HG03060 (cell line): ENCODE measurements around the gene LGALS1.

Experiments used
- ATAC-seq: cut with Tn5 transposase; IDR thresholded peaks from one replicate; pipeline ENCODE4 v1.9.1; 2021; ENCODE audit warnings: low read depth, moderate number of reproducible peaks; ENCODE audit not compliant: unreplicated experiment

Gene LGALS1

DNA sequence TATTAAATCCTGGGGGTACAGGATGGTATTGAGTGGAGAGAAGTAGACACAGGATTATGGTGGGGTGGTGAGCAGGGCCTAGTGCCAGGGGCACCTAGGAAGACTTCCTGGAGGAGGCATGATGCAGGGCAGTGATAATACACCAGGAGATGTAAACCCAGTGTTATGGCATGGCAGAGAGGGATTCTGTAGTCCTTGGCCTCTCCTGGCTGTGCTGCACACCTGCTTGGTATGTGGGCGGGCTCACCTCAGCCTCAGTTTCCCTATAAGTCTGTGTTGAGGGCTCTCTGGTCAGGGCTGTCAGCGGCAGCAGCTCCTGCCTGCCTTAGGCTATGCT lies 14.8 kb upstream of the LGALS1 start:
- no peak for ATAC-seq

DNA sequence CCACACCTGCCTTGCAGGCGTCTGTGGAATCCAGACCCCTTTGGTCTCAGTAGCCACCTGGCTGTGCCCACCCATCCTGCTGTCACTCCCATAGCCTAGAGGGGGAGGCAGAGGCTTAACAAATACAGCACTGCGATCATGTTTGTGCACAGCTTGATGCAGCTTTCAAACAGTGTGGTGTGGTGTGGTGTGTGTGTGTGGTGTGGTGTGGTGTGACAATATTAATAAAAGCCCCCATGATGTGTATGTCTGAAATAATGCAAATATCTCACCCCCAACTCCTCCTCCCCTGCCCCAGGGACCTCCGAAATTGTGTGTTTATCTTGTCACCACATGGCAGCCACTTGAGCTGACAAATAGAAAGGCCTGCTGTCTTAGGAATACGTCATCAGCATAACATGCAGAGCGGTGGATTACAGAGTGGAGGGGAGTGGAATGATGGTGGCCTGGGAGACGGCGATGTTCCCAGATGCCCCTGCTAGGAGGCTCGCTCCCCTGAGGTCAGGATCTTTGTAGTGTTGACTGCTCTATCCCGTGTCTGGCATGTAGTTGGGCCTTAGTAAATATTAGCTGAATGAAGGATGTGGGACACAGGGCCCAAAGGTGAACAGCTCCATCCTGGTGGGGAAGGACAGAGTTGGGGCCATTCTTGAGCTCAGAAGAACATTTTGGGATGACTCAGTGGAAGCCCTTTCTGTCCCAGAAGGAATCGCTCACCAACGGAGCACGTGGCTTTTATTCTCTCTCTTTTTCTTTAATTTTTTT lies 14.1 kb upstream of the LGALS1 start:
- ATAC-seq = no peak

DNA sequence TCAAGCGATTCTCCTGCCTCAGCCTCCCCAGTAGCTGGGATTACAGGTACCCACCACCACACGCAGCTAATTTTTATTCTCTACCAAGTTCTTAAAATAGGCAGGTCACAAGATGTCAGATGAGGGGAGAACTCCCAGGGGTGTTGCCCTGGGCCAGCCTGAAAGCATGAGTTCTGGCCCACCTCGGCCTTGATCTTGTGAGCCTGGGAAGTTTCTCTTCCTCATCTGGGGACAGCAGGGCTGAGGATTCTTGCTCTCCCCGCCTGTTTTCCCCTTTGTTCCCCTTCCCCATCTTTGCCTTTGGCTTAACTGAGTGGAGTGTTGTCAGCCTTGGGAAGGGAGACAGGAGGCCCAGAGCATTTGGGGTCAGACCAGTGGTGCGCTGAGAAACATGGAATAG lies 13.4 kb upstream of the LGALS1 start:
- no peak for ATAC-seq

DNA sequence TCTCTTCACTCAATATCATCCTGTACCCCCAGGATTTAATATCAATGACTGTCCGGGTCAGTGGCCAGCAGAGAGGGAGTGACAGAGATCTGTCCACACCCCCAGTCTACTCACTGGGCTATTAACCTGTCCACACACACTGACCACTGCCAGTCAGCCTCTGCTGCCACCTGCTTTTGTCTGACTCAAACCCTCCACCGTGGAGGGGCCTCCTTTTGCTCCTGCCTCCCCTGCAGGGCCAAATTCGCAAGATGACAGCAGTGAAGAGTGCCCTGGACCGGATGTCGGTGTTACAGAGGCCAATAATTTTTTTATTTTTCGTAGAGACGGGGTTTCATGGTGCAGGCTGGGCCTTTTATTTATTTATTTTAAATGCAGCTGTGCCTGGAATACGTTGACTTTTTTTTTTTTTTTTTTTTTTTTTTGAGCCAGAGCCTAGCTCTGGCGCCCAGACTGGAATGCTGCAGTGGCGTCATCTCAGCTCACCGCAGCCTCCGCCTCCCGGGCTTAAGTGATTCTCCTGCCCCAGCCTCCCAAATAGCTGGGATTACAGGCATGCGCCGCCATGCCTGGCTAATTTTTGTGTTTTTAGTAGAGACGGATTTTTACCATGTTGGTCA lies 11.8 kb upstream of the LGALS1 start:
- no peak for ATAC-seq

DNA sequence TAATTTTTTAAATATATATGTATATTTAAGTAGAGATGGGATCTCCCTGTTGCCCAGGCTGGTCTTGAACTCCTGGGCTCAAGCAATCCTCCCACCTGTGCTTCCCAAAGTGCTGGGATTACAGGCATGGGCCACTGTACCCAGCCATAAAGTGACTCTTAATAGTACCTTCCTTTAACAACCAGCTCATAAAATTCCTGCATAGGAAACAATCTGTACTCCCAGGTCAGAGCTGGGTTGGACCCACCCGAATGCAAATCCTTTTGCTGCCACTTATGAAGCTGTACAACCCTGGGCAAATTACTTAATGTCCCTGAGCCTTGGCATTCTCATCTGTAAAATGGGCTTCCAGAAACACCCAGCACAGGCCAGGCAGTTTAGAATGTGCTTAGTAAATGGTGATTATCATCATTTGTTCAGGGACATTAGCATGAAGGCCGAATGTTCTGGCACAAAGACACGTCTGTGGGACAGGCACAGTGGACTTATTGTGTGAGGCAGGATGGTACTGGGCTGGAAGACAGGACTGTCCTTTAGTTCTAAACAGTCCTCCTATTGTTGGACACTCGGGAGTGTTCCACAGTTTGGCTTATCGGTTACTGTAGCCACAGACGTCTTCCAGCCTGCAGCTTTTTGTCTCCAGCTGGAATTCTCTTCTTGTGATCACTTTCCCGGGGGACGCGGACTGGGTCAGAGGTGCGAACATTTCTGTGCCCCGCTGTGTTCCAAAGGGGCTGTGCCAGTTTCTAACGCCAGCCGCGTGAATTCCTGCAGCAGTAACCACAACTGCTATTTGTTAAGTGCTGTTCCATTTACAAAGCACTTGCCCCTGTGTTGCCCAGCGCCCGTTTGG lies 11.0 kb upstream of the LGALS1 start:
- no peak for ATAC-seq

DNA sequence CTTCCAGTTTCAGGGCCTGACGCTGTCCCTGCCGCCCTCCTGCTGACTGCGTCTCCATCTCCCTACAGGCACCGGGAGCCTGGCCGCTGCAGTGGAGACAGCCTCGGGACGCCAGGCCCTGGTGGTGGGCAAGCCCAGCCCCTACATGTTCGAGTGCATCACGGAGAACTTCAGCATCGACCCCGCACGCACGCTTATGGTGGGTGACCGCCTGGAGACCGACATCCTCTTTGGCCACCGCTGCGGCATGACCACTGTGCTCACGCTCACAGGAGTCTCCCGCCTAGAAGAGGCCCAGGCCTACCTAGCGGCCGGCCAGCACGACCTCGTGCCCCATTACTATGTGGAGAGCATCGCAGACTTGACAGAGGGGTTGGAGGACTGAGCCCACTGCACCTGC lies 9.9 kb upstream of the LGALS1 start:
- no peak for ATAC-seq

DNA sequence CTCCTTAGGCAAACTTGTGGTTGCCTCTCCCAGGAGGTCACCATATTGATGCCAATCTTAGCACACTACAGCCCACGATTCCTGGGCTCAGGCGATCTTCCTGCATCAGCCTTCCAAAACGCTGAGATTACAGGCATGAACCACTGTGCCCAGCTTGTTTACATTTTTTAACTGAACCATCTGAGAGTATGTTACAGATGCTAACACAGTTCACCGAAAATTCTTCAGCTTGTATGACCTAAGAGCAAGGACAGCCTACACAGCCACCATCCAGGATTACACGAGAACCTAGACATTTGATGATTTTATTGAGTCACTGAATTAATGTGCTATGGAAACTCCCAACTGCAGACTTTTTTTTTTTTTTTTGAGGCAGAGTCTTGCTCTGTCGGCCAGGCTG lies 5.8 kb upstream of the LGALS1 start:
- no peak for ATAC-seq

DNA sequence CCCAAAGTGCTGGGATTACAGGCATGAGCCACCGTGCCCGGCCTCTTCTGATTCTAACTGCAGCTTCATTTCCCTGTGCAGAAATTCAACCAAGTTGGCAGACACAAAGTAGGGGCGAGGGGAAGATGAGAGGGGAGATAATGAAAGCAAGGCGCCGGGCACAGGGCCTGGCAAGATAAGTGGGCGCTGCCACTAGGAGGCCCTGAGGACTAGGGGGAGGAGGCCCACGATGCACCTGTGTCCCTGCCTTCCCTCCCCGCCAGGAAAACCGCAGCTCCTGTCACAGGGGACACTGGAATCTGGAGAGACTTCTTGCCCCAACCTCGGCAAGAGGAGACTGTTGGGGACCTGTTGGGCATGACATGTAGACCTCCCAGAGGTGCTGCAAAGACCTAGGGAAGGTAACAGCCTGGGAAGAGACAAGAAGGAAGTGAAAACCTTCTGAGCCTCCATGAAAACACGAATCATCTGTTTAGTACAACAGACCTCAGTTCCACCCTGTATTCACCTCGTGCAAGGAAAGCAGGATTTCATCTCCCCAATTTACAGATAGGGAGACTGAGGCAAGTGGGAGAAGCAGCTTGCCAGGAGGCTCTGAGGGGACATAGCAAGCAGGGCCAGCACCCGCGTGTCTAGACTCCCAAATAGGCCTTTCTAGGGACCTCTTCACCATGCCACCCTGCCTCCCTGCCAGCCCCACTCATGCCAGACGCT lies 3.1 kb upstream of the LGALS1 start:
- ATAC-seq = no peak

DNA sequence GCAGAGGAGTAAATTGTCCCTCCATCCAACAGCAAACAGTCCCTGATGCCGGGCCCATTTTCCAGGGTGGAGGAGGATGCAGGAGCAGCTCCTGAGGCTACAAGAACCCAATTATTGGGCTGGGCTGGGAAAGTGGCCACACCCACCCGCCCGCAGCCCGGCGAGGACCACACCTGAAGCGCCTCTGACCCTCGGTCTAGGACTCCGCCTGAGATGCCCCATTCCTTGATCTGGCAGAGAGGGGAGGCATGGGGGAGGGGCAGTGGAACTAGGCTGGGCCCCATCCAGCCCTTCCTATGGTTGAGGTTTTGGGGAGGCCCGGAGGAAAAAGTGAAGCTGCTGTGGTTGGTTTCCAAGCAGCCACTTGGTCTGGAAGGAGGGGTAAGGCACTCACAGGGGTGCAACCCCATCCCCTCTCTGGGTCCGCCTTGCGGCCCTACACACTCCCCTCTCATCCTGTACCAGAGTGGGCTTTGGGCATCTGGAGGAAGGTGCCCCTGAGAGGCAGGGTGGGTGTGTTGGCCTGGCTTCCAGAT lies 2.4 kb upstream of the LGALS1 start:
- ATAC-seq = no peak

DNA sequence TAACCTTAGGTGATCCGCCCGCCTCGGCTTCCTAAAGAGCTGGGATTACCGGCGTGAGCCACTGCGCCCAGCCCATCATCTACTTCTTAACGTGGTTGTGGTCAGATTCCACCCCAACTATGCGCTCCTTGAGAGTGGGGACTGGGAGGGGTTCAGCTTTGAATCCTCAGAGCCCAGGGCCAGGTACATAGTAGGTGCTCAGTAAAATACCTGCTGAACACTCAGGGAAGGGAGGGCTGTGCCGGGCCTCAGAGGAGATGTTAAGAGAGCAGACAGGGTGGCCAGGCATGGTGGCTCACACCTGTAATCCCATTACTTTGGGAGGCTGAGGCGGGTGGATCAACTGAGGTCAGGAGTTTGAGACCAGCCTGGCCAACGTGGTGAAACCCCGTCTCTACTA lies 1.2 kb upstream of the LGALS1 start:
- ATAC-seq = no peak

DNA sequence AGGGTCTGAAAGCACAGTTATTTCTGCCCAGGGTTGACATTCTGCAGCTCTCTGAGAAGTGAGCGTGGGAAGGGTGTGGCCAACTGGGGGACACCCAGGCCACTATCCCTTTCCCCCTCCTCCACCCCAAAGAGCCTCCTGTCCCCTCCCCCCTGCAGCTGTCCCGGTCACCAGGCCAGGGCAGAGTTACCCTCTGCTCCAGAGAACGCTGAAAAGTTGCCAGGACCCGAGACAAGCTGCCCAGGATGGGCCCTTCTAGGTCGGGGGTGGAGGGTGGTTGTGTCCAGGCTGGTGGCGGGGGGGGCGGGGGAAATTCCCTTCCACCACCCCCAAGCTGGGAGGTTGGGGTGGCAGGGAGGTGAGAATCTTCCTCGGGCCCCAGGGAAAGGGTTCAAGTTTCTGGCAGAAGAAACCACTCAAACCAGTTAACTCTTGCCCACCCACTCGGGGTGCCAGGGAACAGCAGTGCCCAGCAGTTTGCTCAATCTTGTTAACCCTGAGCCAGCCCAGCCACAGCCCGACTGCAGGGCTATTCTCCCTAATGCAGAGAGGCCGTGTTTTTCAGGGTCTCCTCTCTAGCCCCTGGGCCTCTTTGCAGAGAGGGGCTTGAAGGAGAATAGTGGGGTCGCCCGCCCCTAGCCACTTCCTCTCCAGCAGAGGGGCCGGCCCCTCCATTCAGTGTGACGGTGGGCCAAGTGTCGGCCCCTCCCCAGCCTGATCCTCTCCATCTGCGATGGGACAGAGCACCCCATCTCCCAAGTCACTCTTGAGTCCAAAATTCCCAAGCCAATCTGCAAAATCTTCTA lies 697 bp downstream of the LGALS1 start:
- no peak for ATAC-seq

DNA sequence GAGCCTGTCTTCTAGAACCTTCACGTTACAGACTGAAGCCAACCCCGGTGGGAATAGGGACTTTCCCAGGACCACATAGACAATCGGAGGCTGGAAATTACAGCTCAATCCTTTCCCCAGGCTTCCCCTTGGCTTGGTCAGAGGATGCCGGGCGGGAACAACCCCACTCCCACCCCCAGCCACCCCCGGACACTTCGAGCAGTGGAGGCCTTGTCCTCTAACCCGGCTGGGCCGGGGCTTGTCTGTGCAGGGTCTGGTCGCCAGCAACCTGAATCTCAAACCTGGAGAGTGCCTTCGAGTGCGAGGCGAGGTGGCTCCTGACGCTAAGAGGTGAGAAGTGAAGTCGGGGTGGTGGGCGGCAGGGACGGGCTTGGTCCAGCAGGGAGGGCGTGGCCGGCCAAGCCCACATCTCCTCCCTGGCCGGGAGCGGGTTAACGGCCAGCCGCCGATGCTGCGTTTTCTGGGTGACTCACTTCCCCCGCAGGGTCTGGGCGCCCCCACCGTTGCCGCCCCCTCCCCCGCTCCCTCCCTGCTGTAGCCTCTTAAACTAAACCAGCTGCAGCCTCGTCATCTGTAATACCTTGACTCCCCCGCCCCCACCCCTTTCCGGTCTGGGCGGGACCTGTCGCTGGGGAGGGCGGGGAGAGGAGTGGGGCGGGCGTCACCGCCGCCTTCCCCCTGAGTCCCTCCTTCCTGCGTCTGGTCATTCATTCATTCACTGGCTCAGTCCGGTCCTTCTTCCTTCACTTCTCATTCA lies 1.5 kb downstream of the LGALS1 start:
- no peak for ATAC-seq

DNA sequence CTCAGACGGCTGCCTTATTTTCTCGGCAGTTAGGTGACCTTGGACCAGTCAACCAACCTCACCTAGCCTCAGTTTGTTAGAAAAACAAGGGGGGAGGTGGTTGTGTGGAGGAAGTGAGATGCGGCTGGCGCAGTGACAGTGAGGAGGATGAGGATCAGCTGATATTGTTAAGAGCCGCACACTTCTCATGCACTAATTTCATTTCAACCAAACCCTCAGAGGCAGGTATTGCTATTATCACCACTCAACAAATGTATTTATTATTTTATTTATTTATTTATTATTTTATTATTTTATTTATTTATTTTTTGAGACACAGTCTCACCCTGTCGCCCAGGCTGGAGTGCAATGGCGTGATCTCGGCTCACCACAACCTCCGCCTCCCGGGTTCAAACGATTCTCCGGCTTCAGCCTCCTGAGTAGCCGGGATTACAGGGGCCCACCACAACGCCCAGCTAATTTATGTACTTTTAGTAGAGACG lies 2.1 kb downstream of the LGALS1 start:
- ATAC-seq = no peak

DNA sequence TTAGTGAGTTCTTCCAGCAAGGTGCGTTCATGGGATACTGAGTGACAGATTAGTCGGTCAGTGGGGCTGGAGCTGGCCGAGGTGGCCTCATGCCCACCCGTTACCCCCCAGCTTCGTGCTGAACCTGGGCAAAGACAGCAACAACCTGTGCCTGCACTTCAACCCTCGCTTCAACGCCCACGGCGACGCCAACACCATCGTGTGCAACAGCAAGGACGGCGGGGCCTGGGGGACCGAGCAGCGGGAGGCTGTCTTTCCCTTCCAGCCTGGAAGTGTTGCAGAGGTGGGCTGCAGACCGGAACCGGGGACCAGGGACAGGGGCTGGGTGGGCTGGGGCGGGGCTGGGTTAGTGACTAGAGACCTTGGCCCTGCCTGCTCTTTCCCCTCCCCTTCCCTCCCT lies 2.9 kb downstream of the LGALS1 start:
- no peak for ATAC-seq

DNA sequence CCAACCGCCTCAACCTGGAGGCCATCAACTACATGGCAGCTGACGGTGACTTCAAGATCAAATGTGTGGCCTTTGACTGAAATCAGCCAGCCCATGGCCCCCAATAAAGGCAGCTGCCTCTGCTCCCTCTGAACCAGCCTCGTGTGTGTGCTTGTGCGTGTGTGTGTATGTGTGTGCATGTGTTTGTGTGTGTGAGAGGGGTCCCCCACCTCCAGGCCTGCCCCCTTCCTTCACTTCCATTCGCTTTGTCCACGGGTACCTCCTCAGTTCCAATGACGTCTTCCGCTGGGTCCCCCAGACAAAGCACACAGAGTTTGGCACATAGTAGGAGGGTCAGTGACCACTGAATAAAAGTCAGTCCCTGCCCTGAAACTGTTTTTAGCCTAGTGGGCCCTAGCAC lies 4.2 kb downstream of the LGALS1 start:
- ATAC-seq = no peak

DNA sequence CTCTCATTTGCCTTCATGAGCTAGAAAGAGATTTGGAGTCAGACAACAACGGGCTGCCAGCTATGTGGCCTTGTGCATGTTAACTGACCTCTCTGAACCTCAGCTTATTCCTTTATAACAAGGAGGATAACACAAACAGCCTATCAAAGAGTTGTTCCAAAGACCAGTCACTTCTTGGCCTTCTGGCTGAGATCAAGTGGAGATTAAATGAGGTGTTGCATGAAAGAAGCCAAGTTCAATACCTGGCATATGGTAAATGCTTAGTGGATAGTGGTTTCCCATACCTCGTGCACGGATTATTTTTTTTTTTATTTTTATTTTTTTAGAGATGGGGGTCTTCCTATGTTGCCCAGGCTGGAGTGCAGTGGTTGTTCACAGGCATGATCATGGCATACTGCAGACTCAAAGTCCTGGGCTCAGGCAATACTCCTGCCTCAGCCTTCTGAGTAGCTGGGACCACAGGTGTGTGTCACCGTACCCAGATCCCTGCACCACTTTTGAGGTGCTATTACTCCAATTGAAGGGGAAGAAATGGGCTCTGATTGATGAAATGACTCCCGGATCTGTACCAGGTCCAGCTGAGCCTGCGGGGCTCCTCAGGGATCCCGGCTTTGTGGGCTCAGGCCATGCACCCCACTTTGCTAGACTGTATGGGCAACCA lies 4.9 kb downstream of the LGALS1 start:
- ATAC-seq = no peak

DNA sequence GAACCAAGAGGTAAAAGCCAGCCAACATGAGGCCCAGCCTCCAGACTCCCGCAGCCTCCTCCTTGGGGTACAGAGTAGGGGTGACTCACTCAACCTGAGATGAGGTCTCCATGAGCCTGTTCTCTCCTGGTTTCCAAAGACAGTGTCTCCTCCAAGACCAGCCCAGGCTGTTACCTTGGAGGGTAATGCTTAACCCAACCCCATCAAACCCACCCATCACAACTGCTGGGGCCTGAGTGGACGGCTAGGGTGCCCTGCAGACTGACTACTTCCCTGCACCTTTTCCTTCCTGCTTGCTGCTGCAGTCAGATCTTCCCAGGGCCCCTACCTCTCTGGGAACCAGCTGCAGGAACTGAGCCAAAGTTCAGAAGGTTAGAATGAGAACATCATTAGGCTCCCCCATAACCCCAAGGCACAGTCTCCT lies 5.6 kb downstream of the LGALS1 start:
- ATAC-seq = no peak

DNA sequence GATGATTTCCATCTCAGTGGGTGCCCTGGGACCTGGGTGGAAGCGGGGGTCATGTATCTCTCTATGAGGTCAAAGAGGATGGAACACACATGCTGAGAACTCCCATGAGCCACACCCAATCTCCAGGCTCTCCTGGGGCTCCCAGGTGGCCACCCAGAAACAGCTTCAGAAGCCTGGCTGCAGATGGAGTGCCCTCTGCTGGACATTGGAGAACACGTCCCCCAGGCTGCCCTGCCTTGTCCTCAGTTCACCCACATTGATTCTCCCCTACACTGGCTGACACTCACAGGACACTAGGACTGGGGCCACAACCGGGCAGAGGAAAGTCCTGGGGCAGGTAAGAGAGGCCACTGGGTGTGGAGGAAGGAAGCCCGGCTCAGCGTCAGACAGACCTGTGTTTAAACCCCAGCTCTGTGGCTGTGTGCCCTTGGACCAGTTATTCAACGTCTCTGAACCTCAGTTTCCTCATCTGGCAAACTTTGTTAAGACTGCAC lies 6.2 kb downstream of the LGALS1 start:
- ATAC-seq = no peak
